ENCODE results near the gene ZNF532. TPM values are rescaled to one million over a fixed set of nuclear protein-coding genes. Genes with fewer than 3 reads are reported as not detected.

Gene ZNF532
- total RNA-seq, 1 donor from 2014 or later, result 77.1 TPM

GRCh38 chr18:58847383-58848071, 17.1 kb upstream of the ZNF532 start:
- no peak overlapping the region for H3K4me3 ChIP-seq
- intact Hi-C loops (cut with DNase I), result no loop called here

GRCh38 chr18:58848685-58849084, 16.0 kb upstream of the ZNF532 start:
- DNase-seq (ENCODE audit: extremely low spot score in 2 of 2), result no peak

More at GRCh38 chr18:58847383-58848071, 17.1 kb upstream of the ZNF532 start:
- Histone ChIP-seq H3K27ac (no peak overlapping the region), H3K9me3 (no peaks in the 10 kb centered on the region), H3K4me1 (peaks cover 11% of the 10 kb centered on the region), H3K36me3 (no peaks in the 10 kb centered on the region), H3K27me3 (no peaks in the 10 kb centered on the region)
- peak in 1 of 2 donors; percentile 22 for TF ChIP-seq POLR2AphosphoS5 (IDR thresholded peaks at IDR 0.05; ENCODE audit: insufficient read depth in 1 of 2, low read depth in 1 of 2)
- TF ChIP-seq CTCF (IDR thresholded peaks at IDR 0.05), result no peak
- DNase-seq (ENCODE audit: extremely low spot score in 2 of 2), result no peak

GRCh38 chr18:58850786-58851469, 13.7 kb upstream of the ZNF532 start:
- Histone ChIP-seq H3K27ac (no peak overlapping the region), H3K27me3 (no peaks in the 10 kb centered on the region), H3K4me1 (peaks cover 11% of the 10 kb centered on the region), H3K36me3 (no peaks in the 10 kb centered on the region), H3K4me3 (no peak overlapping the region), H3K9me3 (no peaks in the 10 kb centered on the region)
- intact Hi-C loops (cut with DNase I), result no loop called here
- TF ChIP-seq CTCF (IDR thresholded peaks at IDR 0.05), result no peak
- no peak for DNase-seq (ENCODE audit: extremely low spot score in 2 of 2)

More at GRCh38 chr18:58848685-58849084, 16.0 kb upstream of the ZNF532 start:
- intact Hi-C loops (cut with DNase I), result no loop called here
- Histone ChIP-seq H3K27ac (no peak overlapping the region), H3K4me1 (peaks cover 11% of the 10 kb centered on the region), H3K36me3 (no peaks in the 10 kb centered on the region), H3K9me3 (no peaks in the 10 kb centered on the region), H3K27me3 (no peaks in the 10 kb centered on the region), H3K4me3 (no peak overlapping the region)
- no peak for TF ChIP-seq CTCF (IDR thresholded peaks at IDR 0.05)

GRCh38 chr18:58851856-58852255, 12.8 kb upstream of the ZNF532 start:
- TF ChIP-seq POLR2A (IDR thresholded peaks at IDR 0.05), result no peak
- Histone ChIP-seq H3K9me3 (no peaks in the 10 kb centered on the region), H3K36me3 (no peaks in the 10 kb centered on the region), H3K27me3 (no peaks in the 10 kb centered on the region), H3K4me1 (peaks cover 11% of the 10 kb centered on the region), H3K27ac (no peak overlapping the region), H3K4me3 (no peak overlapping the region)
- intact Hi-C loops (cut with DNase I), result no loop called here
- no peak for DNase-seq (ENCODE audit: extremely low spot score in 2 of 2)

GRCh38 chr18:58852629-58853028, 12.0 kb upstream of the ZNF532 start:
- Histone ChIP-seq H3K27ac (no peak overlapping the region), H3K27me3 (no peaks in the 10 kb centered on the region), H3K4me3 (no peak overlapping the region), H3K9me3 (no peaks in the 10 kb centered on the region), H3K4me1 (peaks cover 8% of the 10 kb centered on the region), H3K36me3 (no peaks in the 10 kb centered on the region)
- TF ChIP-seq POLR2A (IDR thresholded peaks at IDR 0.05), result no peak
- no peak for TF ChIP-seq POLR2AphosphoS5 (IDR thresholded peaks at IDR 0.05; ENCODE audit: insufficient read depth in 1 of 2, low read depth in 1 of 2)
- no peak for TF ChIP-seq CTCF (IDR thresholded peaks at IDR 0.05)
- intact Hi-C loops (cut with DNase I), result no loop called here
- DNase-seq (ENCODE audit: extremely low spot score in 2 of 2), result no peak
